Osteoblast (primary cell): ENCODE data around the gene MRPL37. TPM values are rescaled to one million over a fixed set of nuclear protein-coding genes. Genes with fewer than 3 reads are reported as not detected.

ENCODE experiments used
- DNase-seq: peaks from one replicate; pipeline ENCODE4 v3.0.0; 2011; ENCODE audit warnings: low spot score, mixed read lengths; ENCODE audit not compliant: insufficient read length; ENCODE audit errors: missing footprints
- H2AFZ ChIP-seq: 2 replicates; pipeline ENCODE4 v1.6.0; 2011; ENCODE audit warnings: mild to moderate bottlenecking, low read length
- H3K27ac ChIP-seq: 2 replicates; pipeline ENCODE4 v1.5.1; 2011; ENCODE audit warnings: mild to moderate bottlenecking, low read depth, low read length, moderate library complexity
- H3K27me3 ChIP-seq: 2 replicates; pipeline ENCODE4 v1.6.0; 2012; ENCODE audit warnings: mild to moderate bottlenecking, control low read depth, inconsistent platforms, low read length, moderate library complexity; ENCODE audit not compliant: insufficient read depth
- H3K36me3 ChIP-seq: 2 replicates; pipeline ENCODE4 v1.5.1; 2011; ENCODE audit warnings: mild to moderate bottlenecking, low read length, control low read depth, moderate library complexity; ENCODE audit not compliant: insufficient read depth
- H3K4me1 ChIP-seq: 2 replicates; pipeline ENCODE4 v1.5.1; 2011; ENCODE audit warnings: mild to moderate bottlenecking, low read length, control low read depth, moderate library complexity; ENCODE audit not compliant: insufficient read depth
- H3K4me2 ChIP-seq: 2 replicates; pipeline ENCODE4 v1.6.0; 2011; ENCODE audit warnings: mild to moderate bottlenecking, low read length; ENCODE audit not compliant: insufficient read depth
- H3K4me3 ChIP-seq: fragments of 200-600 bp; sonication (generic); 3 replicates; pipeline ENCODE4 v1.5.1; 2012; ENCODE audit warnings: mild to moderate bottlenecking, low read length, inconsistent platforms; ENCODE audit not compliant: insufficient read depth
- H3K79me2 ChIP-seq: 2 replicates; pipeline ENCODE4 v1.6.0; 2012; ENCODE audit warnings: mild to moderate bottlenecking, low read length, control low read depth, inconsistent platforms; ENCODE audit not compliant: insufficient read depth
- H3K9me3 ChIP-seq: 2 replicates; pipeline ENCODE4 v1.5.1; 2011; ENCODE audit warnings: low read depth, low read length, control low read depth
- H4K20me1 ChIP-seq: 2 replicates; pipeline ENCODE4 v1.6.0; 2012; ENCODE audit warnings: mild to moderate bottlenecking, low read length, control low read depth; ENCODE audit not compliant: insufficient read depth
- CTCF ChIP-seq: IDR thresholded peaks from 2 replicates; pipeline ENCODE4 v1.5.1; 2011; ENCODE audit warnings: mild to moderate bottlenecking, low read depth, low read length, moderate library complexity; ENCODE audit errors: extremely low read depth
- total RNA-seq: library from RNA; depleted of rRNA; stranded (reverse); fragments of >200 nt; gene quantifications from 2 replicates; pipeline ENCODE4 v1.2.3, GENCODE V29; 2012

MRPL37 gene
- total RNA-seq, 1 donor, result 88.7 TPM

GRCh38 chr1:54234284-54234683 is 34.3 kb downstream of the MRPL37 start:
- Histone ChIP-seq H3K27me3 (no peaks in the 10 kb centered on the region), H3K36me3 (peaks cover 23% of the 10 kb centered on the region), H3K9me3 (no peaks in the 10 kb centered on the region), H3K4me1 (peaks cover 3% of the 10 kb centered on the region), H4K20me1 (no peaks in the 10 kb centered on the region), H2AFZ (no peak overlapping the region), H3K4me2 (no peak overlapping the region), H3K79me2 (no peaks in the 10 kb centered on the region), H3K4me3 (no peak overlapping the region), H3K27ac (no peak overlapping the region)
- DNase-seq, result no peak
- no peak for TF ChIP-seq CTCF

DNA sequence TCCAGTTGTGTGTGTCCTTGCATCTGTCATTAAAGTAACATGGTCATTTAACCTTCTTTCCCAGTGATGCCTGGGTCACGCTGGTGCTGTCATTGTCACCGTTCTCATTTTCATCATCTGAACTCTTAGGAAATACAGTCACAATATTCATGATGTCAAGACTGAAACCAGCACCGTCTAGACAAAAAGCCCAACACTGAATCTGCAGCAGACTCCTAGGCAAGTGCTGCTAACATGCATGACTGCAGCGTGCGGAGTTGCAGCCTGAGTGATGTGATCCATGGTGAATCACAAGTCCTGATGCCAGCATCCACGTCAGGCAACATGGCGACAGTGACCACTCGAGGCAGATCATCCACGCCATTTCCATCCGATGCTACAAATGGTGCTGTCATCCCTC is 37.6 kb downstream of the MRPL37 start:
- H3K79me2 ChIP-seq, result no peaks in the 10 kb centered on the region
- no peak for TF ChIP-seq CTCF
- no peaks in the 10 kb centered on the region for H3K9me3 ChIP-seq
- no peak overlapping the region for H2AFZ ChIP-seq
- no peak overlapping the region for H3K27ac ChIP-seq
- H3K36me3 ChIP-seq, result peaks cover 32% of the 10 kb centered on the region
- peak; percentile 74 for DNase-seq
- no peaks in the 10 kb centered on the region for H4K20me1 ChIP-seq
- H3K4me2 ChIP-seq, result no peak overlapping the region
- no peak overlapping the region for H3K4me3 ChIP-seq
- H3K4me1 ChIP-seq, result peaks cover 3% of the 10 kb centered on the region
- no peaks in the 10 kb centered on the region for H3K27me3 ChIP-seq

GRCh38 chr1:54238353-54239034 is 38.5 kb downstream of the MRPL37 start:
- H2AFZ ChIP-seq, result no peak overlapping the region
- H3K4me2 ChIP-seq, result no peak overlapping the region
- H3K4me1 ChIP-seq, result peaks cover 3% of the 10 kb centered on the region
- no peaks in the 10 kb centered on the region for H3K79me2 ChIP-seq
- no peaks in the 10 kb centered on the region for H3K27me3 ChIP-seq
- H3K36me3 ChIP-seq, result peaks cover 36% of the 10 kb centered on the region
- peak; percentile 48 for DNase-seq
- H3K9me3 ChIP-seq, result no peaks in the 10 kb centered on the region
- H3K27ac ChIP-seq, result no peak overlapping the region
- no peaks in the 10 kb centered on the region for H4K20me1 ChIP-seq
- H3K4me3 ChIP-seq, result no peak overlapping the region
- no peak for TF ChIP-seq CTCF

- no peak for TF ChIP-seq CTCF
- no peak overlapping the region for H3K4me2 ChIP-seq
- DNase-seq, result peak; percentile 27
- H3K4me3 ChIP-seq, result no peak overlapping the region
- H3K9me3 ChIP-seq, result no peaks in the 10 kb centered on the region
- H3K79me2 ChIP-seq, result no peaks in the 10 kb centered on the region
- peaks cover 36% of the 10 kb centered on the region for H3K36me3 ChIP-seq
- H3K27me3 ChIP-seq, result no peaks in the 10 kb centered on the region
- peaks cover 3% of the 10 kb centered on the region for H3K4me1 ChIP-seq
- H2AFZ ChIP-seq, result no peak overlapping the region
- no peak overlapping the region for H3K27ac ChIP-seq
- H4K20me1 ChIP-seq, result no peaks in the 10 kb centered on the region
Observed at GRCh38 chr1:54239035-54239383, 39.0 kb downstream of the MRPL37 start.
